ENCODE measurements around the gene ANKRD27. TPM values are rescaled to one million over a fixed set of nuclear protein-coding genes. Genes with fewer than 3 reads are reported as not detected.

Gene ANKRD27
- polyA plus RNA-seq, 1 donor from 2014 or later, result 24.6 TPM

GRCh38 chr19:32677657-32678056 lies 2.7 kb upstream of the ANKRD27 start:
- H3F3A ChIP-seq (ENCODE audit: insufficient read depth, low read length, poor library complexity, severe bottlenecking), result no peaks in the 10 kb centered on the region
- no peak overlapping the region for H3K4me2 ChIP-seq (ENCODE audit: low read length)
- no peak overlapping the region for H3K9ac ChIP-seq (ENCODE audit: low read length)
- TF ChIP-seq TAF1 (IDR thresholded peaks at IDR 0.05; ENCODE audit: low read depth) (no peak), EZH2 (IDR thresholded peaks at IDR 0.05; ENCODE audit: borderline replicate concordance, insufficient read depth, low read length, poor library complexity, severe bottlenecking) (no peak)
- TF ChIP-seq, protein P1, sequence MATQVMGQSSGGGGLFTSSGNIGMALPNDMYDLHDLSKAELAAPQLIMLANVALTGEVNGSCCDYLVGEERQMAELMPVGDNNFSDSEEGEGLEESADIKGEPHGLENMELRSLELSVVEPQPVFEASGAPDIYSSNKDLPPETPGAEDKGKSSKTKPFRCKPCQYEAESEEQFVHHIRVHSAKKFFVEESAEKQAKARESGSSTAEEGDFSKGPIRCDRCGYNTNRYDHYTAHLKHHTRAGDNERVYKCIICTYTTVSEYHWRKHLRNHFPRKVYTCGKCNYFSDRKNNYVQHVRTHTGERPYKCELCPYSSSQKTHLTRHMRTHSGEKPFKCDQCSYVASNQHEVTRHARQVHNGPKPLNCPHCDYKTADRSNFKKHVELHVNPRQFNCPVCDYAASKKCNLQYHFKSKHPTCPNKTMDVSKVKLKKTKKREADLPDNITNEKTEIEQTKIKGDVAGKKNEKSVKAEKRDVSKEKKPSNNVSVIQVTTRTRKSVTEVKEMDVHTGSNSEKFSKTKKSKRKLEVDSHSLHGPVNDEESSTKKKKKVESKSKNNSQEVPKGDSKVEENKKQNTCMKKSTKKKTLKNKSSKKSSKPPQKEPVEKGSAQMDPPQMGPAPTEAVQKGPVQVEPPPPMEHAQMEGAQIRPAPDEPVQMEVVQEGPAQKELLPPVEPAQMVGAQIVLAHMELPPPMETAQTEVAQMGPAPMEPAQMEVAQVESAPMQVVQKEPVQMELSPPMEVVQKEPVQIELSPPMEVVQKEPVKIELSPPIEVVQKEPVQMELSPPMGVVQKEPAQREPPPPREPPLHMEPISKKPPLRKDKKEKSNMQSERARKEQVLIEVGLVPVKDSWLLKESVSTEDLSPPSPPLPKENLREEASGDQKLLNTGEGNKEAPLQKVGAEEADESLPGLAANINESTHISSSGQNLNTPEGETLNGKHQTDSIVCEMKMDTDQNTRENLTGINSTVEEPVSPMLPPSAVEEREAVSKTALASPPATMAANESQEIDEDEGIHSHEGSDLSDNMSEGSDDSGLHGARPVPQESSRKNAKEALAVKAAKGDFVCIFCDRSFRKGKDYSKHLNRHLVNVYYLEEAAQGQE (IDR thresholded peaks at IDR 0.05; ENCODE audit: borderline replicate concordance), result no peak
- no peak overlapping the region for H3K27ac ChIP-seq (ENCODE audit: low read length)
- H3K79me2 ChIP-seq (replicated peaks; ENCODE audit: insufficient read depth, low read length), result peaks cover 14% of the 10 kb centered on the region
- no peak overlapping the region for H3K4me3 ChIP-seq (ENCODE audit: low read length)
- no peaks in the 10 kb centered on the region for H4K20me1 ChIP-seq (ENCODE audit: insufficient read depth)
- no peak overlapping the region for H2AFZ ChIP-seq (ENCODE audit: low read depth, low read length)
- H3K36me3 ChIP-seq (ENCODE audit: insufficient read depth, low read length), result no peaks in the 10 kb centered on the region
- H3K9me3 ChIP-seq (ENCODE audit: low read length), result no peaks in the 10 kb centered on the region
- peaks cover 27% of the 10 kb centered on the region for H3K27me3 ChIP-seq (ENCODE audit: insufficient read depth, low read depth, low read length)
- no peaks in the 10 kb centered on the region for H3K9me2 ChIP-seq (ENCODE audit: insufficient read depth, low read length)

DNA sequence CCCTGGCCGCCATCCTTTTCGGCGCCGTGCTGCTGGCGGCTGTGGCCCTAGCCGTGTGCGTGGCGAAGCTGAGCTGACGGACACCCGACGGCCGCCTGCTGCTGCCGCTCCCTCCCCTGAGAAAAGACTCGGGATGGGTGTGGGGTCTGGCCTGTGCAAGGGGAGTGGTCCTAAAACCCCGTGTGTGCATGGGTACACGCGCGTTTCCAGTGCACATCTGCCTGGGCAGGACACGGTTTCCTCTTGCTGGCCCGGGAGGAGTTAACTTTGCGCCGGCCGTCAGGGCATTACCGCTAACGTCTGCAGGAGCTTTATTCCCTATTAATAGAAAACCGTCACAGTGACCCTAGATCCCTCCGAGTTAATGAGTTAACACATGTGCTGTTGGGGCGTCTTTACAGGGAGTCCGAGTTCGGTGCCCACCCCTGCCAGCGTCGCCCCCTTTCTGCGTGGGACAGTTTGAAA lies 1.9 kb upstream of the ANKRD27 start:
- Histone ChIP-seq H3K4me2 (ENCODE audit: low read length) (no peak overlapping the region), H3K9me2 (ENCODE audit: insufficient read depth, low read length) (no peaks in the 10 kb centered on the region), H3K9ac (ENCODE audit: low read length) (no peak overlapping the region)

More for the DNA sequence above, 1.9 kb upstream of the ANKRD27 start:
- TF ChIP-seq SMC3 (conservative IDR thresholded peaks at IDR 0.05; ENCODE audit: poor library complexity) (no peak), RAD21 (conservative IDR thresholded peaks at IDR 0.05) (no peak), POLR2AphosphoS5 (IDR thresholded peaks at IDR 0.05) (no peak), TAF1 (IDR thresholded peaks at IDR 0.05; ENCODE audit: low read depth) (no peak), EP300 (conservative IDR thresholded peaks at IDR 0.05; ENCODE audit: poor library complexity, severe bottlenecking) (no peak), MXI1 (conservative IDR thresholded peaks at IDR 0.05; ENCODE audit: poor library complexity, severe bottlenecking) (no peak), EZH2 (IDR thresholded peaks at IDR 0.05; ENCODE audit: borderline replicate concordance, insufficient read depth, low read length, poor library complexity, severe bottlenecking) (no peak)
- TF ChIP-seq, protein P2, sequence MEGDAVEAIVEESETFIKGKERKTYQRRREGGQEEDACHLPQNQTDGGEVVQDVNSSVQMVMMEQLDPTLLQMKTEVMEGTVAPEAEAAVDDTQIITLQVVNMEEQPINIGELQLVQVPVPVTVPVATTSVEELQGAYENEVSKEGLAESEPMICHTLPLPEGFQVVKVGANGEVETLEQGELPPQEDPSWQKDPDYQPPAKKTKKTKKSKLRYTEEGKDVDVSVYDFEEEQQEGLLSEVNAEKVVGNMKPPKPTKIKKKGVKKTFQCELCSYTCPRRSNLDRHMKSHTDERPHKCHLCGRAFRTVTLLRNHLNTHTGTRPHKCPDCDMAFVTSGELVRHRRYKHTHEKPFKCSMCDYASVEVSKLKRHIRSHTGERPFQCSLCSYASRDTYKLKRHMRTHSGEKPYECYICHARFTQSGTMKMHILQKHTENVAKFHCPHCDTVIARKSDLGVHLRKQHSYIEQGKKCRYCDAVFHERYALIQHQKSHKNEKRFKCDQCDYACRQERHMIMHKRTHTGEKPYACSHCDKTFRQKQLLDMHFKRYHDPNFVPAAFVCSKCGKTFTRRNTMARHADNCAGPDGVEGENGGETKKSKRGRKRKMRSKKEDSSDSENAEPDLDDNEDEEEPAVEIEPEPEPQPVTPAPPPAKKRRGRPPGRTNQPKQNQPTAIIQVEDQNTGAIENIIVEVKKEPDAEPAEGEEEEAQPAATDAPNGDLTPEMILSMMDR (IDR thresholded peaks at IDR 0.05; ENCODE audit: poor library complexity, severe bottlenecking), result no peak
- TF ChIP-seq, protein P1 (IDR thresholded peaks at IDR 0.05; ENCODE audit: borderline replicate concordance), result no peak
- Histone ChIP-seq H3K36me3 (ENCODE audit: insufficient read depth, low read length) (no peaks in the 10 kb centered on the region), H3K27ac (ENCODE audit: low read length) (no peak overlapping the region), H3K9me3 (ENCODE audit: low read length) (no peaks in the 10 kb centered on the region), H3K4me3 (ENCODE audit: low read length) (peak overlapping the region; percentile 30), H3F3A (ENCODE audit: insufficient read depth, low read length, poor library complexity, severe bottlenecking) (no peaks in the 10 kb centered on the region), H3K27me3 (ENCODE audit: insufficient read depth, low read depth, low read length) (peaks cover 27% of the 10 kb centered on the region), H2AFZ (ENCODE audit: low read depth, low read length) (no peak overlapping the region), H4K20me1 (ENCODE audit: insufficient read depth) (no peaks in the 10 kb centered on the region), H3K79me2 (replicated peaks; ENCODE audit: insufficient read depth, low read length) (peaks cover 14% of the 10 kb centered on the region)

Data from neural cell (in vitro differentiated cells).